ENCODE results near the gene MRGPRE.

DNA sequence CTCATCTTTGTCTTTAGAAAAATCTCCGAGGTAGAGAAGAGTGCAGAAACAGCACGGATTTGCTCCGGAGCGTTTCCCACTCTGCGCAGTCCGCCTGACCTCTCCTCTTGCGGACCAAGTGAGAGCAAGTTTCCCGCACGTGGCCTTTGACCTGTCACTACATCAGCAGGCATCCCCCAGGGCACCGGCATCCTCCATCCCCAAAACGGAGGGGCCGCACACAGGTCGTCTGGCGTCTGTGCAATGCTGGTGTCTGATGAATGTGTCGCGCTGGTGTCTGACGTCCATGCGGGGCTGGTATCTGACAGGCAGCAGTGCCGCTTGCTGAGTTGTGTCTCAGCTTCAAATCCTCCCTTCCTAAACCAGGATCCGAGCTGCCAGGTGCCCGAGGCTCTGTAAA, 739 bp upstream of the MRGPRE start:
- TF ChIP-seq POLR2AphosphoS5 (IDR thresholded peaks at IDR 0.05) = no peak
- TF ChIP-seq, protein P1, sequence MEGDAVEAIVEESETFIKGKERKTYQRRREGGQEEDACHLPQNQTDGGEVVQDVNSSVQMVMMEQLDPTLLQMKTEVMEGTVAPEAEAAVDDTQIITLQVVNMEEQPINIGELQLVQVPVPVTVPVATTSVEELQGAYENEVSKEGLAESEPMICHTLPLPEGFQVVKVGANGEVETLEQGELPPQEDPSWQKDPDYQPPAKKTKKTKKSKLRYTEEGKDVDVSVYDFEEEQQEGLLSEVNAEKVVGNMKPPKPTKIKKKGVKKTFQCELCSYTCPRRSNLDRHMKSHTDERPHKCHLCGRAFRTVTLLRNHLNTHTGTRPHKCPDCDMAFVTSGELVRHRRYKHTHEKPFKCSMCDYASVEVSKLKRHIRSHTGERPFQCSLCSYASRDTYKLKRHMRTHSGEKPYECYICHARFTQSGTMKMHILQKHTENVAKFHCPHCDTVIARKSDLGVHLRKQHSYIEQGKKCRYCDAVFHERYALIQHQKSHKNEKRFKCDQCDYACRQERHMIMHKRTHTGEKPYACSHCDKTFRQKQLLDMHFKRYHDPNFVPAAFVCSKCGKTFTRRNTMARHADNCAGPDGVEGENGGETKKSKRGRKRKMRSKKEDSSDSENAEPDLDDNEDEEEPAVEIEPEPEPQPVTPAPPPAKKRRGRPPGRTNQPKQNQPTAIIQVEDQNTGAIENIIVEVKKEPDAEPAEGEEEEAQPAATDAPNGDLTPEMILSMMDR (IDR thresholded peaks at IDR 0.05 in 8 of 11, conservative IDR thresholded peaks at IDR 0.05 in 3 of 11) = no peak

All from spleen (tissue), 7 donors.